Upper lobe of left lung (tissue), 6 donors: ENCODE measurements around the gene IPO11. TPM values are rescaled to one million over a fixed set of nuclear protein-coding genes. Genes with fewer than 3 reads are reported as not detected.

Experiments used
- ATAC-seq, 2 donors: fragments of 200-7000 bp; cut with Tn5 transposase; one replicate each; pipeline ENCODE4 v1.9.1; 2022; ENCODE audit warnings: mild to moderate bottlenecking in 2 of 2, moderate library complexity in 2 of 2; ENCODE audit not compliant: low FRiP score in 2 of 2
- DNase-seq, 2 donors: peaks; one replicate each; pipeline ENCODE4 v3.0.0-alpha.2; 2019 to 2020
- H3K27ac ChIP-seq, 4 donors: fragments of 200-600 bp; sonication (generic); one replicate each; pipeline ENCODE4 v1.5.1; 2016 to 2019
- H3K27me3 ChIP-seq, 4 donors: fragments of 200-600 bp; sonication (generic); one replicate each; pipeline ENCODE4 v1.5.1; 2017 to 2019
- H3K36me3 ChIP-seq, 4 donors: fragments of 200-600 bp; sonication (generic); one replicate each; pipeline ENCODE4 v1.5.1; 2016 to 2019
- H3K4me1 ChIP-seq, 4 donors: fragments of 200-600 bp; sonication (generic); one replicate each; pipeline ENCODE4 v1.5.1; 2018 to 2019
- H3K4me3 ChIP-seq, 4 donors: fragments of 200-600 bp; sonication (generic); one replicate each; pipeline ENCODE4 v1.5.1; 2017 to 2019; ENCODE audit warnings: mild to moderate bottlenecking in 2 of 4, moderate library complexity in 1 of 4
- H3K9me3 ChIP-seq, 4 donors: fragments of 200-600 bp; sonication (generic); one replicate each; pipeline ENCODE4 v1.5.1; 2018 to 2019
- EP300 ChIP-seq, 4 donors: sonication (generic); formaldehyde crosslinking; IDR thresholded peaks; one replicate each; pipeline ENCODE4 v1.5.1; 2017; ENCODE audit warnings: antibody characterized with exemption in 4 of 4, control low read depth in 2 of 4
- POLR2A ChIP-seq, 4 donors: fragments of 450-650 bp; IDR thresholded peaks; one replicate each; pipeline ENCODE4 v1.5.1; 2016 to 2017; ENCODE audit warnings: antibody characterized with exemption in 4 of 4, mild to moderate bottlenecking in 2 of 4
- POLR2AphosphoS5 ChIP-seq, 2 donors: sonication (generic); formaldehyde crosslinking; IDR thresholded peaks; one replicate each; pipeline ENCODE4 v1.5.1; 2017; ENCODE audit warnings: antibody characterized with exemption in 2 of 2
- WGBS, 2 donors: methylation state at CpG; one replicate each; pipeline ENCODE4 v1.1.5; 2017 to 2018; 5-methylcytosine and 5-hydroxymethylcytosine counted together
- total RNA-seq, 6 donors: library from RNA; depleted of rRNA in 4 of 6; stranded (reverse); fragments of >200 nt in 4 of 6; gene quantifications; one replicate each; pipeline versions ENCODE4 v1.1.0 to v1.2.1, GENCODE V29; 2016 to 2021
- TF ChIP-seq, protein P1 (sequence below), 6 experiments: fragments of 450-650 bp in 4 of 6; fragments of 200-600 bp in 2 of 6; sonication (generic) in 2 of 6; IDR thresholded peaks; one replicate each; pipeline ENCODE4 v1.5.1; 2016 to 2019; ENCODE audit warnings: antibody characterized with exemption in 6 of 6
- donor health status: DM: no; HTN: no; CAD: no; lungs with moderate emphysema.
- donor health status: DM: no; HTN: yes; CAD: no; lungs with severe emphysema.

The IPO11 gene
- 10 to 100 TPM; 12.2 to 40.4 (median 18.8) TPM for total RNA-seq

DNA sequence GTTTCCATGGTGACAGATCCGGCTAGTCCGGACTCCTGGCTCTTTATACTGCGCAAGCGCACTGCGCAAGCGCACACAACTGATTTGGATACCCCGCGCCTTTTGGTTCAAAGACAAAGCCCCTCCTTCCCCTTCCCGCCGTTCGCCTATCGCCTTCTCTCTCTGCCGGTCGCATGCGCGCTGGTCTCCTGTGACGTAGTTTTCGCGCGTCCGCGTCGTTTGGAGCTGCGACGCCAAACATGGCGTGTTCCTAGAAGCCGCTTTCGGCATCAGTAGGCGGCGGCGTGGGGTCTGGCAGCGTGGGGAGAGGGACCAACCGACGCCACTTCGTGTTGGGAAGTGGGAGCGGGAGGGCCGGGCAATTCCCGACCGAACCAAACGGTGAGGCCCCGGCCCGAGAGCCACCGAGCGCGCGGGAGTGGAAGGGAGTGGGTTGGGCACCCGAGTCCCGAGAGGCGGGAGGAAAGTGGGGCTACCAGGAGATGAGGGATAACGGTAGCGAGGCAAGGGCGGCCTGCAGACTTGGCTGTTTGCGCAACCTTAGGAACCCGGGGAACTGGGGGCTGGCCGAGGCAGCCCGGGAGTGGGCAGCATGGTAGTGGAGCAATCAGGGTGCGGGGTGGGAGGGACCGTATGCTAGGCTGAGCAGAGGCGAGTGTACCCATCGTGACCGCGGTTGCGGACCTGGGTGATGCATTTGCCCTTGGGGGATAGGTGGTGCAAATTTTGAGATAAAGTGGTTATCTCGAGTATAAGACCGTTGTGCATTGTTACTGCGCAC lies at the start of gene IPO11:
IPO11 (plus strand) TSS at position 215 of the 781 bp plus-strand sequence. CDS start 24,517 bp downstream, outside the sequence.
- peak; percentile 98 to 99 for DNase-seq
- no peaks in the 10 kb centered on the region for H3K27me3 ChIP-seq
- TF ChIP-seq POLR2A (IDR thresholded peaks at IDR 0.05), result peak in 2 of 4 donors; percentile 59 to 82
- TF ChIP-seq EP300 (IDR thresholded peaks at IDR 0.05), result peak in 1 of 4 donors; percentile 34
- TF ChIP-seq, protein P1, sequence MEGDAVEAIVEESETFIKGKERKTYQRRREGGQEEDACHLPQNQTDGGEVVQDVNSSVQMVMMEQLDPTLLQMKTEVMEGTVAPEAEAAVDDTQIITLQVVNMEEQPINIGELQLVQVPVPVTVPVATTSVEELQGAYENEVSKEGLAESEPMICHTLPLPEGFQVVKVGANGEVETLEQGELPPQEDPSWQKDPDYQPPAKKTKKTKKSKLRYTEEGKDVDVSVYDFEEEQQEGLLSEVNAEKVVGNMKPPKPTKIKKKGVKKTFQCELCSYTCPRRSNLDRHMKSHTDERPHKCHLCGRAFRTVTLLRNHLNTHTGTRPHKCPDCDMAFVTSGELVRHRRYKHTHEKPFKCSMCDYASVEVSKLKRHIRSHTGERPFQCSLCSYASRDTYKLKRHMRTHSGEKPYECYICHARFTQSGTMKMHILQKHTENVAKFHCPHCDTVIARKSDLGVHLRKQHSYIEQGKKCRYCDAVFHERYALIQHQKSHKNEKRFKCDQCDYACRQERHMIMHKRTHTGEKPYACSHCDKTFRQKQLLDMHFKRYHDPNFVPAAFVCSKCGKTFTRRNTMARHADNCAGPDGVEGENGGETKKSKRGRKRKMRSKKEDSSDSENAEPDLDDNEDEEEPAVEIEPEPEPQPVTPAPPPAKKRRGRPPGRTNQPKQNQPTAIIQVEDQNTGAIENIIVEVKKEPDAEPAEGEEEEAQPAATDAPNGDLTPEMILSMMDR (IDR thresholded peaks at IDR 0.05), result no peak
- TF ChIP-seq POLR2AphosphoS5 (IDR thresholded peaks at IDR 0.05), result peak; percentile 95 to 99
- peak; percentile 98 to 99 for ATAC-seq
- H3K27ac ChIP-seq, result peak within 1 kb of the TSS; percentile 69 to 86 (median 79)
- peak within 1 kb of the TSS; percentile 83 to 99 (median 93) for H3K4me3 ChIP-seq
- H3K9me3 ChIP-seq, result no peaks in the 10 kb centered on the region
- H3K4me1 ChIP-seq, result peaks cover 9 to 18% (median 14%) of the 10 kb centered on the region in 4 donors
- H3K36me3 ChIP-seq, result no peaks in the 10 kb centered on the region
- 0 to 1% methylated on average over 28 to 62 of the region's 66 CpGs for WGBS, 2 donors

- Histone ChIP-seq H3K4me3 (no peak overlapping the region), H3K36me3 (peaks cover 0 to 53% (median 19%) of the 10 kb centered on the region in 4 donors), H3K27ac (no peak overlapping the region), H3K4me1 (no peaks in the 10 kb centered on the region), H3K9me3 (no peaks in the 10 kb centered on the region), H3K27me3 (no peaks in the 10 kb centered on the region)
- WGBS, 2 donors, result 90 to 92% methylated on average over 2 of the region's 2 CpGs
- ATAC-seq (no peak), DNase-seq (no peak)
- no peak for TF ChIP-seq POLR2AphosphoS5 (IDR thresholded peaks at IDR 0.05)
- TF ChIP-seq POLR2A (IDR thresholded peaks at IDR 0.05), result no peak
- no peak for TF ChIP-seq EP300 (IDR thresholded peaks at IDR 0.05)
- TF ChIP-seq, protein P1 (IDR thresholded peaks at IDR 0.05), result no peak
Measured at GRCh38 chr5:62369039-62369438, 43.5 kb upstream of the IPO11 start.

DNA sequence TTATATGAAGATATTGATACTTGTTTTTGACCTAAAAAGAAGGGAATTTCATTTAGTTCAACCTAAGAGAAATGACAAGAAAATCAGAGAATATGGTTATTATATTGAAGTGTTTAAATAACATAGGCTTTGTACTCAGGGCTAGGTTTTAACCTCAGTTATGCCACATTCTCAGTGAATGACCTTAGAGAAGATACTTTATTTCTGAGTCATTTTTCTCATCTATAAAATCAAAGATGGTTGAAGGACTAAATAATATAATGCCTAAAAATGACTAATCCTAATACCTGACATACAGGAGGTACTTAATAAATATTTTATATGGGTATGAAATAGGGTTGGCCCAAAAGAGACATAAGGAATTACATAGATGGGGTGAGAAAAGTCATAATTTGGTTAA lies 41.2 kb upstream of the IPO11 start:
- ATAC-seq (no peak), DNase-seq (no peak)
- Histone ChIP-seq H3K27me3 (no peaks in the 10 kb centered on the region), H3K9me3 (no peaks in the 10 kb centered on the region), H3K36me3 (peaks cover 0 to 53% (median 12%) of the 10 kb centered on the region in 4 donors), H3K27ac (no peak overlapping the region), H3K4me1 (no peaks in the 10 kb centered on the region), H3K4me3 (no peak overlapping the region)
- TF ChIP-seq POLR2A (IDR thresholded peaks at IDR 0.05) (no peak), POLR2AphosphoS5 (IDR thresholded peaks at IDR 0.05) (no peak), EP300 (IDR thresholded peaks at IDR 0.05) (no peak)
- TF ChIP-seq, protein P1 (IDR thresholded peaks at IDR 0.05), result no peak

- no peaks in the 10 kb centered on the region for H3K4me1 ChIP-seq
- ATAC-seq (no peak), DNase-seq (no peak)
- no peak overlapping the region for H3K27ac ChIP-seq
- peaks cover 0 to 52% (median 14%) of the 10 kb centered on the region in 4 donors for H3K36me3 ChIP-seq
- H3K4me3 ChIP-seq, result no peak overlapping the region
- 94 to 96% methylated on average over 3 of the region's 3 CpGs for WGBS, 2 donors
- no peaks in the 10 kb centered on the region for H3K9me3 ChIP-seq
- H3K27me3 ChIP-seq, result no peaks in the 10 kb centered on the region
- TF ChIP-seq POLR2A (IDR thresholded peaks at IDR 0.05), result no peak
- TF ChIP-seq, protein P1 (IDR thresholded peaks at IDR 0.05), result no peak
- TF ChIP-seq EP300 (IDR thresholded peaks at IDR 0.05), result no peak
- no peak for TF ChIP-seq POLR2AphosphoS5 (IDR thresholded peaks at IDR 0.05)
Measured at GRCh38 chr5:62372600-62372999, 40.0 kb upstream of the IPO11 start.
